Panc1 (cell line): ENCODE results near the gene DHX34.

ENCODE experiments used
- POLR2AphosphoS5 ChIP-seq: IDR thresholded peaks from 2 replicates; pipeline ENCODE4 v1.6.1; 2012; ENCODE audit warnings: mild to moderate bottlenecking, low read depth, low read length, moderate library complexity
- REST ChIP-seq, 2 experiments: IDR thresholded peaks; 2 replicates each; pipeline ENCODE4 v1.6.1; 2011 to 2012; ENCODE audit warnings: low read depth in 2 of 2, control low read depth in 1 of 2, low read length in 1 of 2, mild to moderate bottlenecking in 1 of 2, moderate library complexity in 1 of 2; ENCODE audit not compliant: insufficient read depth in 1 of 2
- SIN3A ChIP-seq: IDR thresholded peaks from 2 replicates; pipeline ENCODE4 v1.6.1; 2012; ENCODE audit warnings: low read depth, mild to moderate bottlenecking, low read length, moderate library complexity, borderline replicate concordance; ENCODE audit not compliant: insufficient read depth
- TCF7L2 ChIP-seq: IDR thresholded peaks from 2 replicates; pipeline ENCODE4 v1.6.1; 2011; ENCODE audit warnings: mild to moderate bottlenecking, low read depth, low read length, inconsistent platforms
- TF ChIP-seq, protein P1 (sequence below): fragments of 450-650 bp; IDR thresholded peaks from 2 replicates; pipeline ENCODE4 v1.5.1; 2017; ENCODE audit warnings: mild to moderate bottlenecking

- TF ChIP-seq, protein P1, sequence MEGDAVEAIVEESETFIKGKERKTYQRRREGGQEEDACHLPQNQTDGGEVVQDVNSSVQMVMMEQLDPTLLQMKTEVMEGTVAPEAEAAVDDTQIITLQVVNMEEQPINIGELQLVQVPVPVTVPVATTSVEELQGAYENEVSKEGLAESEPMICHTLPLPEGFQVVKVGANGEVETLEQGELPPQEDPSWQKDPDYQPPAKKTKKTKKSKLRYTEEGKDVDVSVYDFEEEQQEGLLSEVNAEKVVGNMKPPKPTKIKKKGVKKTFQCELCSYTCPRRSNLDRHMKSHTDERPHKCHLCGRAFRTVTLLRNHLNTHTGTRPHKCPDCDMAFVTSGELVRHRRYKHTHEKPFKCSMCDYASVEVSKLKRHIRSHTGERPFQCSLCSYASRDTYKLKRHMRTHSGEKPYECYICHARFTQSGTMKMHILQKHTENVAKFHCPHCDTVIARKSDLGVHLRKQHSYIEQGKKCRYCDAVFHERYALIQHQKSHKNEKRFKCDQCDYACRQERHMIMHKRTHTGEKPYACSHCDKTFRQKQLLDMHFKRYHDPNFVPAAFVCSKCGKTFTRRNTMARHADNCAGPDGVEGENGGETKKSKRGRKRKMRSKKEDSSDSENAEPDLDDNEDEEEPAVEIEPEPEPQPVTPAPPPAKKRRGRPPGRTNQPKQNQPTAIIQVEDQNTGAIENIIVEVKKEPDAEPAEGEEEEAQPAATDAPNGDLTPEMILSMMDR = no peak
- no peak for TF ChIP-seq REST (IDR thresholded peaks at IDR 0.05; ENCODE audit: insufficient read depth in 1 of 2, low read depth in 2 of 2, low read length in 1 of 2)
- TF ChIP-seq POLR2AphosphoS5 = no peak
- TF ChIP-seq SIN3A = no peak
- TF ChIP-seq TCF7L2 = no peak
Measured at GRCh38 chr19:47351548-47351947, 2.4 kb downstream of the DHX34 start.
